ENCODE data around the gene RHOBTB3. TPM values are rescaled to one million over a fixed set of nuclear protein-coding genes. Genes with fewer than 3 reads are reported as not detected.

Gene RHOBTB3
- total RNA-seq, 1 experiment from 2014 or later, result 84.3 TPM

- Histone ChIP-seq H3K9me2 (ENCODE audit: insufficient read depth) (no peaks in the 10 kb centered on the region), H3K4me1 (ENCODE audit: control insufficient read depth in 1 of 2, insufficient read depth in 2 of 2, low read length in 2 of 2) (peaks cover 37 to 39% of the 10 kb centered on the region in 2 experiments), H3K36me3 (ENCODE audit: control insufficient read depth in 1 of 2, insufficient read depth in 2 of 2, low read length in 2 of 2) (peaks cover 4 to 11% of the 10 kb centered on the region in 2 experiments; a peak in 1 of 4 replicates), H4K20me1 (ENCODE audit: insufficient read depth) (no peaks in the 10 kb centered on the region), H3K4me2 (ENCODE audit: low read length) (no peak overlapping the region), H2AFZ (ENCODE audit: low read depth, low read length, poor library complexity, severe bottlenecking) (no peak overlapping the region), H3K9ac (ENCODE audit: low read length) (no peak overlapping the region), H3K9me3 (ENCODE audit: control insufficient read depth in 1 of 2, insufficient read depth in 1 of 2, low read depth in 1 of 2, low read length in 2 of 2) (no peaks in the 10 kb centered on the region), H3K4me3 (replicated peaks in 1 of 2; ENCODE audit: low read depth in 1 of 2, low read length in 2 of 2) (no peak overlapping the region), H3K27ac (ENCODE audit: low read depth, low read length) (no peak overlapping the region), H3K79me2 (ENCODE audit: insufficient read depth, low read length) (no peaks in the 10 kb centered on the region), H3K27me3 (ENCODE audit: insufficient read depth, low read length) (no peaks in the 10 kb centered on the region)
- RAD21 ChIA-PET (ENCODE audit: low non-redundant PET in 1 of 2, low total read pairs in 2 of 2, uncharacterized antibody in 2 of 2, unreplicated experiment in 2 of 2), result no interaction called here
- ATAC-seq (no peak), DNase-seq (ENCODE audit: low read depth, low spot score) (no peak)
- CTCF ChIA-PET, result interaction anchor here (1.5 kb wide), 1 partner anchor 18 kb away, joined by 7 read pairs; no protein-coding TSS in a partner anchor
- intact Hi-C loops (cut with micrococcal nuclease), result no loop called here
- TF ChIP-seq, protein P1, sequence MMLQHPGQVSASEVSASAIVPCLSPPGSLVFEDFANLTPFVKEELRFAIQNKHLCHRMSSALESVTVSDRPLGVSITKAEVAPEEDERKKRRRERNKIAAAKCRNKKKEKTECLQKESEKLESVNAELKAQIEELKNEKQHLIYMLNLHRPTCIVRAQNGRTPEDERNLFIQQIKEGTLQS (IDR thresholded peaks at IDR 0.05), result no peak
- TF ChIP-seq FOSL1 (IDR thresholded peaks at IDR 0.05; ENCODE audit: low read depth) (no peak), ZFX (IDR thresholded peaks at IDR 0.05) (no peak), ELF1 (IDR thresholded peaks at IDR 0.05; ENCODE audit: borderline replicate concordance, low read depth) (no peak), SP1 (IDR thresholded peaks at IDR 0.05; ENCODE audit: low read depth) (no peak), MAX (IDR thresholded peaks at IDR 0.05) (no peak), POLR2A (IDR thresholded peaks at IDR 0.05; ENCODE audit: borderline replicate concordance, extremely low read depth, insufficient read depth, insufficient read length) (no peak)
- POLR2A ChIA-PET, result interaction anchor here (0.9 kb wide), 1 partner anchor 60 kb away, joined by 3 read pairs; the partner anchor contains the start of gene GLRX
- no TSS peak for BruUV-seq (replicated peaks)
Measured at GRCh38 chr5:95762652-95763041, 31.5 kb downstream of the RHOBTB3 start.

DNA sequence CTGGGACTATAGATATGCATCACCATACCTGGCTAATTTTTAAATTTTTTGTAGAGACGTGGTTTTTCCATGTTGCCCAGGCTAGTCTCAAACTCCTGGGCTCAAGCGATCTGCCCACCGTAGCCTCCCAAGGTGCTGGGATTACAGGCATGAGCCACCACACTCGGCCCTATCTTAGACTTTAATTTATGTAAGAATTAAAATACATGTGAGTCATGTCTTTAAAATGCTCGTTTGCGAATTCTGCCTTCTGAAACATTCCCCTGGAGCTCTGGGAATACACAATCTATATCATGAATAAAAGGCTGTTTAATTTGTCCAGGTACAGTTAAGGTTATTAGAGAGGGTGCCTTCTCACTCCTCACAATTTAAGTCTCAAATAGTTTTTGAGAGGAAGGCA is 32.8 kb downstream of the RHOBTB3 start:
- TF ChIP-seq ELF1 (IDR thresholded peaks at IDR 0.05; ENCODE audit: borderline replicate concordance, low read depth), result no peak
- Histone ChIP-seq H3K4me3 (replicated peaks in 1 of 2; ENCODE audit: low read depth in 1 of 2, low read length in 2 of 2) (no peak overlapping the region), H4K20me1 (ENCODE audit: insufficient read depth) (no peaks in the 10 kb centered on the region), H3K9me2 (ENCODE audit: insufficient read depth) (no peaks in the 10 kb centered on the region), H3K4me1 (ENCODE audit: control insufficient read depth in 1 of 2, insufficient read depth in 2 of 2, low read length in 2 of 2) (peaks cover 35 to 36% of the 10 kb centered on the region in 2 experiments), H3K4me2 (ENCODE audit: low read length) (no peak overlapping the region), H3K9ac (ENCODE audit: low read length) (no peak overlapping the region), H2AFZ (ENCODE audit: low read depth, low read length, poor library complexity, severe bottlenecking) (no peak overlapping the region), H3K9me3 (ENCODE audit: control insufficient read depth in 1 of 2, insufficient read depth in 1 of 2, low read depth in 1 of 2, low read length in 2 of 2) (no peaks in the 10 kb centered on the region), H3K36me3 (ENCODE audit: control insufficient read depth in 1 of 2, insufficient read depth in 2 of 2, low read length in 2 of 2) (peaks cover 0 to 15% of the 10 kb centered on the region in 2 experiments; a peak in 1 of 4 replicates), H3K27ac (ENCODE audit: low read depth, low read length) (no peak overlapping the region), H3K79me2 (ENCODE audit: insufficient read depth, low read length) (no peaks in the 10 kb centered on the region), H3K27me3 (ENCODE audit: insufficient read depth, low read length) (no peaks in the 10 kb centered on the region)
- POLR2A ChIA-PET, result no interaction called here
- RAD21 ChIA-PET (ENCODE audit: low non-redundant PET in 1 of 2, low total read pairs in 2 of 2, uncharacterized antibody in 2 of 2, unreplicated experiment in 2 of 2), result no interaction called here
- CTCF ChIA-PET, result no interaction called here
- ATAC-seq, result no peak
- no peak for DNase-seq (ENCODE audit: low read depth, low spot score)
- intact Hi-C loops (cut with micrococcal nuclease), result no loop called here
- BruUV-seq (replicated peaks), result no TSS peak
